GM20000 (cell line): ENCODE measurements around the gene FLYWCH1.
"Not testable (repeated sequence)": the region's sequence is repeated elsewhere in the genome, so short reads cannot be mapped to it uniquely, and the experiment has no call there.

Source experiments
- DNase-seq: peaks from one replicate; pipeline ENCODE4 v3.0.0; 2012; ENCODE audit warnings: low spot score
- CTCF ChIP-seq: IDR thresholded peaks from 2 replicates; pipeline ENCODE4 v1.5.1; 2012; ENCODE audit warnings: mild to moderate bottlenecking, control low read depth; ENCODE audit errors: extremely low read depth, missing control alignments

Gene FLYWCH1

DNA sequence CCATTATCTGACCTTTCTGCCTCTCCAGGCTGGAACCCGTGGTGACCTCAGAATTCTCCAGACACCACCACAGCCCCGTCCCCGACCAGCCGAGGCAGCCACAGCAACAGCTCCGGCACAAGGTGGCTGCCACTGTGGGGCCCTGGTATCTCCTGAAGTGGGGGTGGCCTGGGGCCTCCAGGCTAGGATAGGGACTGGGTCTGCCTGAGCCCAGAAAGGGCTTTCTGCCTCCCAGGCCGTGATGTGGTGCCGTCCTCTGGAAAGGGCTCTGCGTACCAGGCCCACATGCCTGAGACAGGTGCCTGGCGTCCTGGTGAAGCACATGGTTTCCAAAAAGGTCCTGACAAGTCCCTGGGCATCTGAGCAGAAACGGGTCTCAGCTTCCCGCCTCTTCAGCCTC, 17.1 kb downstream of the FLYWCH1 start:
- no peak for TF ChIP-seq CTCF

GRCh38 chr16:2929693-2930092, 18.0 kb downstream of the FLYWCH1 start:
- no peak for TF ChIP-seq CTCF
- peak; percentile 7 for DNase-seq

More for the DNA sequence above, 17.1 kb downstream of the FLYWCH1 start:
- peak; percentile 22 for DNase-seq

DNA sequence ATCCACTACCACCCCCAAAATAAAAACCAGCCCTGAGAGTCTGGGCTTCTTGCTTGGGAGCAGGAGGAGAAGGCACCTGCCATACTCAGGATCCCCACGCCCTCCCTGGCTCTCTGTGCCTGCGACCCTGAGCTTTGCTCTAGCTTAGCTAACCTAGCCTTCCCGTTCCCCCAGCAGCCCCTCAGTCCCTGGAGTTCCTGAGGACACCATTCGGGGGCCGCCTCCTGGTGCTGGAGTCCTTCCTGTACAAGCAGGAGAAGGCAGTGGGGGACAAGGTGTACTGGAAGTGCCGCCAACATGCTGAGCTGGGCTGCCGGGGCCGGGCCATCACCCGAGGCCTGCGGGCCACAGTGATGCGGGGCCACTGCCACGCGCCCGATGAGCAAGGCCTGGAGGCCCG, 18.5 kb downstream of the FLYWCH1 start:
- no peak for TF ChIP-seq CTCF
- peak; percentile 4 for DNase-seq

DNA sequence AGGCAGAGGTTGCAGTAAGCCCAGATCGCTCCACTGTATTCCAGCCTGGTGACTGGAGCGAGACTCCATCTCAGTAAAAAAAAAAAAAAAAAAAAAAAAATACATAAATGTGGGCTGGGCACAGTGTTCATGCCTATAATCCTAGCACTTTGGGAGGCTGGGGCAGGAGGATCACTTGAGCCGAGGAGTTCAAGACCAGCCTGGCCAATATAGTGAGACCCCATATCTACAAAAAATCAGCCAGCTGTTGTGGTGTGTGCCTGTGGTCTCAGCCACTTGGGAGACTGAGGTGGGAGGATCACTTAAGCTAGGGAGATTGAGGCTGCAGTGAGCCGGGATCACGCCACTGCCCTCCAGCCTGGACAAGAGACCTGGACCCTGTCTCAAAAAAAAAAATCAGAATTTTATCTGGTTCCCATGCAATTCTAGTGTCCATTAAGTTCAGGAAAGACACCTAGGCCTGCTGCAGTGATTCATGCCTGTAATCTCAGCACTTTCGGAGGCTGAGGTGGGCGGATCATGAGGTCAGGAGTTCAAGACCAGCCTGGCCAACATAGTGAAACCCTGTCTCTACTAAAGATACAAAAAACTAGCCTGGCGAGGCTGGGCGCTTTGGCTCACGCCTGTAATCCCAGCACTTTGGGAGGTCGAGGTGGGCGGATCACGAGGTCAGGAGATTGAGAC, 19.6 kb downstream of the FLYWCH1 start:
- not testable (repeated sequence) for DNase-seq

DNA sequence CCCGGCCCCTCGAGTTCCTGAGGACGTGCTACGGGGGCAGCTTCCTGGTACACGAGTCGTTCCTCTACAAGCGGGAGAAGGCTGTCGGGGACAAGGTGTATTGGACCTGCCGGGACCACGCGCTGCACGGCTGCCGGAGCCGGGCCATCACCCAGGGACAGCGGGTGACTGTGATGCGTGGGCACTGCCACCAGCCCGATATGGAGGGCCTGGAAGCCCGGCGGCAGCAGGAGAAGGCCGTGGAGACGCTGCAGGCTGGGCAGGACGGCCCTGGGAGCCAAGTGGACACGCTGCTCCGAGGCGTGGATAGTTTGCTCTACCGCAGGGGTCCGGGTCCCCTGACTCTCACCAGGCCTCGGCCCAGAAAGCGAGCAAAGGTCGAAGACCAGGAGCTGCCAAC, 21.4 kb downstream of the FLYWCH1 start:
- TF ChIP-seq CTCF = no peak

DNA sequence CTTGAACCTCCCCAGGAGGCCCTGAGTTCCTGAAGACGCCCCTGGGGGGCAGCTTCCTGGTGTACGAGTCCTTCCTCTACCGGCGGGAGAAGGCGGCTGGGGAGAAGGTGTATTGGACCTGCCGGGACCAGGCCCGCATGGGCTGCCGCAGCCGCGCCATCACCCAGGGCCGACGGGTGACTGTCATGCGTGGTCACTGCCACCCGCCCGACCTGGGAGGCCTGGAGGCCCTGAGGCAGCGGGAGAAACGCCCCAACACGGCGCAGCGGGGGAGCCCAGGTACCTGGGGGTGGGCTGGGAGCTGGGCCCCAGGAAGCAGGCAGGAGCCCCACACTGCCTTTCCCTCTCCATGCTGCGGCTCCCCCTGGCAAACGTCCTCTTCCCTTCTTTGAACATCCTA, 22.0 kb downstream of the FLYWCH1 start:
- no peak for TF ChIP-seq CTCF
- no peak for DNase-seq

More for the DNA sequence above, 21.4 kb downstream of the FLYWCH1 start:
- DNase-seq = no peak

- DNase-seq = no peak
- no peak for TF ChIP-seq CTCF
Observed at GRCh38 chr16:2934450-2934849, 22.7 kb downstream of the FLYWCH1 start.

DNA sequence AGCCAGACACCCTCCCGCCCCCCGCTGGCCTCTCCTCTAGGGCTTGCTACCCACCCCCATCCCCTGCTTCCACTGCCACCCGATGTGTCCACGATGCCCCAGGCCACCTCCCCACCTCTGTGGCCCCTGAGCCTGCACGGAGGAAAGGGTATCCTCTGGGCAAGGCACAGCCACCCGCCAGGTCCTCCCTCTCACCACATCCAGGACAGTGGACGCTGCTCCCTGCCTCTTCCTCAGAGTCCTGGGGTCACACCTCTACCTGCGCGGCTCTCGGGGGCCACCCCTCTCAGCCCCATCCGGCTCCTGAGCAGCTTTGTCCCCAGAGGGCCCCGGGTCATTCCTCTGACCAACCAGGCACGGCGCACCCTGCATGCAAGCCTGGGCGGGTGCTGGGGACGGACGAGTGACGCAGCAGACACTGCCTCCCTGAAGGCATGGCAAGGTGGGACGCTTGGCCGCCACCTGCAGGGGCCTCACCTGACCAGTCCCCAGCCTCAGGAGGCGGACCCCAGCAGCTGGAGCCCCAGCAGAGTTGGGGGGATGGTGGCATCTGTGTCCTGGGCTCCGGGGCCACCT, 24.8 kb downstream of the FLYWCH1 start:
- DNase-seq = no peak
- no peak for TF ChIP-seq CTCF
